HG02973 (cell line): ENCODE data around the gene EFNA5.
A peak's percentile ranks its signal among the peaks of the same experiment; 100 is the strongest.

Source experiments
- ATAC-seq: cut with Tn5 transposase; IDR thresholded peaks from one replicate; pipeline ENCODE4 v1.9.1; 2021; ENCODE audit warnings: moderate library complexity; ENCODE audit not compliant: unreplicated experiment

The EFNA5 gene

GRCh38 chr5:107524111-107524510 is 146.6 kb downstream of the EFNA5 start:
- no peak for ATAC-seq

GRCh38 chr5:107523029-107523680 is 147.6 kb downstream of the EFNA5 start:
- ATAC-seq, result no peak

- no peak for ATAC-seq
These were observed 148.3 kb downstream of the EFNA5 start for GRCh38 chr5:107522456-107522855.

- no peak for ATAC-seq
These were observed 150.8 kb downstream of the EFNA5 start for GRCh38 chr5:107519900-107520354.

- no peak for ATAC-seq
These were observed 152.1 kb downstream of the EFNA5 start for GRCh38 chr5:107518616-107519015.

GRCh38 chr5:107518190-107518589 is 152.5 kb downstream of the EFNA5 start:
- no peak for ATAC-seq

GRCh38 chr5:107517185-107518033 is 153.3 kb downstream of the EFNA5 start:
- ATAC-seq, result no peak

GRCh38 chr5:107516452-107517184 is 154.1 kb downstream of the EFNA5 start:
- no peak for ATAC-seq

GRCh38 chr5:107515521-107516080 is 155.1 kb downstream of the EFNA5 start:
- no peak for ATAC-seq

GRCh38 chr5:107514305-107514704 is 156.4 kb downstream of the EFNA5 start:
- ATAC-seq, result no peak

GRCh38 chr5:107513337-107514085 is 157.2 kb downstream of the EFNA5 start:
- ATAC-seq, result peak; percentile 47

- ATAC-seq, result no peak
These were observed 158.7 kb downstream of the EFNA5 start for GRCh38 chr5:107512029-107512428.

- ATAC-seq, result no peak
These were observed 160.6 kb downstream of the EFNA5 start for GRCh38 chr5:107510125-107510524.

- ATAC-seq, result no peak
These were observed 162.6 kb downstream of the EFNA5 start for GRCh38 chr5:107508097-107508496.

GRCh38 chr5:107505763-107506534 is 164.8 kb downstream of the EFNA5 start:
- ATAC-seq, result no peak

- no peak for ATAC-seq
These were observed 166.3 kb downstream of the EFNA5 start for GRCh38 chr5:107504424-107504823.

GRCh38 chr5:107502676-107503060 is 168.1 kb downstream of the EFNA5 start:
- ATAC-seq, result no peak

GRCh38 chr5:107501965-107502675 is 168.6 kb downstream of the EFNA5 start:
- ATAC-seq, result no peak

GRCh38 chr5:107500840-107501239 is 169.9 kb downstream of the EFNA5 start:
- no peak for ATAC-seq
